Measurements from ENCODE around the gene FUT3. TPM values are rescaled to one million over a fixed set of nuclear protein-coding genes. Genes with fewer than 3 reads are reported as not detected.

Gene FUT3
- total and polyA plus RNA-seq, 9 of the 15 experiments (the other 6 are each of a cell fraction or from before 2014, with no cell fraction given): 0.09 TPM; not detected in 8

- TF ChIP-seq CHD7 (IDR thresholded peaks at IDR 0.05; ENCODE audit: low read depth, low read length): no peak
- TF ChIP-seq, protein P1, sequence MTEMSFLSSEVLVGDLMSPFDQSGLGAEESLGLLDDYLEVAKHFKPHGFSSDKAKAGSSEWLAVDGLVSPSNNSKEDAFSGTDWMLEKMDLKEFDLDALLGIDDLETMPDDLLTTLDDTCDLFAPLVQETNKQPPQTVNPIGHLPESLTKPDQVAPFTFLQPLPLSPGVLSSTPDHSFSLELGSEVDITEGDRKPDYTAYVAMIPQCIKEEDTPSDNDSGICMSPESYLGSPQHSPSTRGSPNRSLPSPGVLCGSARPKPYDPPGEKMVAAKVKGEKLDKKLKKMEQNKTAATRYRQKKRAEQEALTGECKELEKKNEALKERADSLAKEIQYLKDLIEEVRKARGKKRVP (CRISPR knock-in tag; IDR thresholded peaks at IDR 0.05): no peak
- TF ChIP-seq, protein P2, sequence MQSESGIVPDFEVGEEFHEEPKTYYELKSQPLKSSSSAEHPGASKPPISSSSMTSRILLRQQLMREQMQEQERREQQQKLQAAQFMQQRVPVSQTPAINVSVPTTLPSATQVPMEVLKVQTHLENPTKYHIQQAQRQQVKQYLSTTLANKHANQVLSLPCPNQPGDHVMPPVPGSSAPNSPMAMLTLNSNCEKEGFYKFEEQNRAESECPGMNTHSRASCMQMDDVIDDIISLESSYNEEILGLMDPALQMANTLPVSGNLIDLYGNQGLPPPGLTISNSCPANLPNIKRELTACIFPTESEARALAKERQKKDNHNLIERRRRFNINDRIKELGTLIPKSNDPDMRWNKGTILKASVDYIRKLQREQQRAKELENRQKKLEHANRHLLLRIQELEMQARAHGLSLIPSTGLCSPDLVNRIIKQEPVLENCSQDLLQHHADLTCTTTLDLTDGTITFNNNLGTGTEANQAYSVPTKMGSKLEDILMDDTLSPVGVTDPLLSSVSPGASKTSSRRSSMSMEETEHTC (IDR thresholded peaks at IDR 0.05): no peak
Observed at GRCh38 chr19:5863030-5863665, 11.9 kb upstream of the FUT3 start (continued).

Data from K562 (cell line).